ENCODE measurements around the gene TOR1B. TPM values are rescaled to one million over a fixed set of nuclear protein-coding genes. Genes with fewer than 3 reads are reported as not detected.
"Not testable (repeated sequence)": the region's sequence is repeated elsewhere in the genome, so short reads cannot be mapped to it uniquely, and the experiment has no call there.

The TOR1B gene
- total RNA-seq, 1 experiment from 2014 or later = 19.0 TPM

DNA sequence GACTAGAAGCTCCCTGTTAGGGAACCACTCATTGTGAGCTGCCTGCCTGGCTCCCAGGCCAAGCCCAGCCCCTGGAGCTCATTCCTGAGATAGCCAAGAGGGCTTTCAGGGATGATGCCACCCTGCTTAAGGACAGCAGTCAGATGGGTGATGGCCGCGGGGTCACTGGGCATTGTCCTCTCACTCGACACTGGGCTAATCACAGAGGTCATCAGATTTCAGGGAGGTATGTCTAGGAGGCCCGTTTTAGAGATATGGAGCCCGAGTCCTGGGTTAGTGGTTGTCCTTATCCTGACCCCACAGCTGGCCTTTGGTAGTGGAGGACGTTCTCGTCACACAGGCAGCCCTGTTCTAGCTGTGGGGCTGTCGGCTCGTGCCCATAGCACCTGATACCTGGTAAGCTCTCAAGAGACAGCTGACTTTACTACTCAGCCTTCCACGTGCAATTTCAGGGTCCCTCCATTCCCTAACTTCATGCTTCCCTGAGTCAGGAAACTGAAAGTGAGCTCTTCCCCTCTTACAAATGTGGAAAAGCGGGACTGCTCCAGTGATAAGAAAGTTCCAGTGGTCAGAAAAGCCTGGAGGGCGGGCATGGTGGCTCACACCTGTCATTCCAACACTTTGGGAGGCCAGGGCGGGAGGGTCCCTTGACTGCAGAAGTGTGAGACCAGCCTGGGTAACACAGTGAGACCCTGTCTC is 43.0 kb upstream of the TOR1B start:
- Histone ChIP-seq H3K27ac (ENCODE audit: low read depth, low read length) (no peak overlapping the region), H2AFZ (ENCODE audit: low read depth, low read length, poor library complexity, severe bottlenecking) (no peak overlapping the region), H3K9me3 (ENCODE audit: control insufficient read depth in 1 of 2, insufficient read depth in 1 of 2, low read depth in 1 of 2, low read length in 2 of 2) (no peaks in the 10 kb centered on the region), H3K4me2 (ENCODE audit: low read length) (no peak overlapping the region), H3K4me3 (replicated peaks in 1 of 2; ENCODE audit: low read depth in 1 of 2, low read length in 2 of 2) (no peak overlapping the region), H3K36me3 (ENCODE audit: control insufficient read depth in 1 of 2, insufficient read depth in 2 of 2, low read length in 2 of 2) (no peaks in the 10 kb centered on the region), H3K27me3 (ENCODE audit: insufficient read depth, low read length) (no peaks in the 10 kb centered on the region), H3K79me2 (ENCODE audit: insufficient read depth, low read length) (no peaks in the 10 kb centered on the region), H3K9ac (ENCODE audit: low read length) (no peak overlapping the region), H4K20me1 (ENCODE audit: insufficient read depth) (no peaks in the 10 kb centered on the region), H3K4me1 (ENCODE audit: control insufficient read depth in 1 of 2, insufficient read depth in 2 of 2, low read length in 2 of 2) (peaks cover 31 to 41% of the 10 kb centered on the region in 2 experiments), H3K9me2 (ENCODE audit: insufficient read depth) (no peaks in the 10 kb centered on the region)
- TF ChIP-seq RAD21 (IDR thresholded peaks at IDR 0.05; ENCODE audit: low read depth) (no peak), CEBPB (IDR thresholded peaks at IDR 0.05; ENCODE audit: low read depth) (no peak), EZH2phosphoT487 (IDR thresholded peaks at IDR 0.05; ENCODE audit: borderline replicate concordance) (no peak), TCF7L2 (IDR thresholded peaks at IDR 0.05; ENCODE audit: borderline replicate concordance, extremely low read depth, insufficient read depth, insufficient read length) (no peak), YY1 (IDR thresholded peaks at IDR 0.05; ENCODE audit: extremely low read depth, insufficient replicate concordance, low read depth, low read length) (no peak), ZFX (IDR thresholded peaks at IDR 0.05) (no peak), SIN3A (IDR thresholded peaks at IDR 0.05; ENCODE audit: low read depth) (no peak), SP1 (IDR thresholded peaks at IDR 0.05; ENCODE audit: low read depth) (no peak)
- TF ChIP-seq, protein P1, sequence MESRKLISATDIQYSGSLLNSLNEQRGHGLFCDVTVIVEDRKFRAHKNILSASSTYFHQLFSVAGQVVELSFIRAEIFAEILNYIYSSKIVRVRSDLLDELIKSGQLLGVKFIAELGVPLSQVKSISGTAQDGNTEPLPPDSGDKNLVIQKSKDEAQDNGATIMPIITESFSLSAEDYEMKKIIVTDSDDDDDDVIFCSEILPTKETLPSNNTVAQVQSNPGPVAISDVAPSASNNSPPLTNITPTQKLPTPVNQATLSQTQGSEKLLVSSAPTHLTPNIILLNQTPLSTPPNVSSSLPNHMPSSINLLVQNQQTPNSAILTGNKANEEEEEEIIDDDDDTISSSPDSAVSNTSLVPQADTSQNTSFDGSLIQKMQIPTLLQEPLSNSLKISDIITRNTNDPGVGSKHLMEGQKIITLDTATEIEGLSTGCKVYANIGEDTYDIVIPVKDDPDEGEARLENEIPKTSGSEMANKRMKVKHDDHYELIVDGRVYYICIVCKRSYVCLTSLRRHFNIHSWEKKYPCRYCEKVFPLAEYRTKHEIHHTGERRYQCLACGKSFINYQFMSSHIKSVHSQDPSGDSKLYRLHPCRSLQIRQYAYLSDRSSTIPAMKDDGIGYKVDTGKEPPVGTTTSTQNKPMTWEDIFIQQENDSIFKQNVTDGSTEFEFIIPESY (IDR thresholded peaks at IDR 0.05; ENCODE audit: extremely low read depth, insufficient replicate concordance, low read length) = no peak
- ATAC-seq (no peak), DNase-seq (ENCODE audit: low read depth, low spot score) (no peak)
- no TSS peak for BruUV-seq (replicated peaks)
- RAD21 ChIA-PET (ENCODE audit: low non-redundant PET in 1 of 2, low total read pairs in 2 of 2, uncharacterized antibody in 2 of 2, unreplicated experiment in 2 of 2) = no interaction called here
- intact Hi-C loops (cut with micrococcal nuclease) = no loop called here
- POLR2A ChIA-PET = interaction anchor here (1.7 kb wide), 1 partner anchor 17 kb away, joined by 6 read pairs; no protein-coding TSS in a partner anchor
- CTCF ChIA-PET = interaction anchor here (0.6 to 2.1 kb wide), 2 partner anchors 22 to 98 kb away, joined by 3 to 9 read pairs; no protein-coding TSS in a partner anchor

DNA sequence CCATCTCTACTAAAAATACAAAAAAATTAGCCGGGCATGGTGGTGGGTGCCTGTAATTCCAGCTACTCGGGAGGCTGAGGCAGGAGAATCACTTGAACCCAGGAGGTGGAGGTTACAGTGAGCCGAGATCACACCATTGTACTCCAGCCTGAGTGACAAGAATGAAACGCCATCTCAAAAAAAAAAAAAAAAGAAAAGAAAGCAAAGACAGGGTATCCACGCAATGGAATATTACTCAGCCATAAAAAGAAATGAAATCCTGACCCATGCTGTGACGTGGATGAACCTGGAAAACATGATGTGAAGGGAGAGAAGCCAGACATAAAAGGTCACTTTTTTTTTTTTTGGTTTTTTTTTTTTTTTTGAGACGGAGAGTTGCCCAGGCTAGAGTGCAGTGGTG is 42.2 kb upstream of the TOR1B start:
- RAD21 ChIA-PET (ENCODE audit: low non-redundant PET in 1 of 2, low total read pairs in 2 of 2, uncharacterized antibody in 2 of 2, unreplicated experiment in 2 of 2); H2AFZ ChIP-seq (ENCODE audit: low read depth, low read length, poor library complexity, severe bottlenecking); H3K9me2 ChIP-seq (ENCODE audit: insufficient read depth); BruUV-seq (replicated peaks); H3K4me3 ChIP-seq (replicated peaks in 1 of 2; ENCODE audit: low read depth in 1 of 2, low read length in 2 of 2); H3K27ac ChIP-seq (ENCODE audit: low read depth, low read length); H3K4me2 ChIP-seq (ENCODE audit: low read length); H3K9ac ChIP-seq (ENCODE audit: low read length); ATAC-seq; intact Hi-C loops (cut with micrococcal nuclease); H3K36me3 ChIP-seq (ENCODE audit: control insufficient read depth in 1 of 2, insufficient read depth in 2 of 2, low read length in 2 of 2); H3K9me3 ChIP-seq (ENCODE audit: control insufficient read depth in 1 of 2, insufficient read depth in 1 of 2, low read depth in 1 of 2, low read length in 2 of 2); DNase-seq (ENCODE audit: low read depth, low spot score); H3K27me3 ChIP-seq (ENCODE audit: insufficient read depth, low read length); CTCF ChIA-PET; H4K20me1 ChIP-seq (ENCODE audit: insufficient read depth); POLR2A ChIA-PET; H3K79me2 ChIP-seq (ENCODE audit: insufficient read depth, low read length): not testable (repeated sequence)
- H3K4me1 ChIP-seq (ENCODE audit: control insufficient read depth in 1 of 2, insufficient read depth in 2 of 2, low read length in 2 of 2) = peaks cover 31 to 41% of the 10 kb centered on the region in 2 experiments
